GM18502 (cell line): ENCODE measurements around the gene PORCN.

Source experiments
- ATAC-seq: cut with Tn5 transposase; IDR thresholded peaks from one replicate; pipeline ENCODE4 v1.9.1; 2021; ENCODE audit warnings: mild to moderate bottlenecking; ENCODE audit not compliant: unreplicated experiment, poor library complexity

Gene PORCN

DNA sequence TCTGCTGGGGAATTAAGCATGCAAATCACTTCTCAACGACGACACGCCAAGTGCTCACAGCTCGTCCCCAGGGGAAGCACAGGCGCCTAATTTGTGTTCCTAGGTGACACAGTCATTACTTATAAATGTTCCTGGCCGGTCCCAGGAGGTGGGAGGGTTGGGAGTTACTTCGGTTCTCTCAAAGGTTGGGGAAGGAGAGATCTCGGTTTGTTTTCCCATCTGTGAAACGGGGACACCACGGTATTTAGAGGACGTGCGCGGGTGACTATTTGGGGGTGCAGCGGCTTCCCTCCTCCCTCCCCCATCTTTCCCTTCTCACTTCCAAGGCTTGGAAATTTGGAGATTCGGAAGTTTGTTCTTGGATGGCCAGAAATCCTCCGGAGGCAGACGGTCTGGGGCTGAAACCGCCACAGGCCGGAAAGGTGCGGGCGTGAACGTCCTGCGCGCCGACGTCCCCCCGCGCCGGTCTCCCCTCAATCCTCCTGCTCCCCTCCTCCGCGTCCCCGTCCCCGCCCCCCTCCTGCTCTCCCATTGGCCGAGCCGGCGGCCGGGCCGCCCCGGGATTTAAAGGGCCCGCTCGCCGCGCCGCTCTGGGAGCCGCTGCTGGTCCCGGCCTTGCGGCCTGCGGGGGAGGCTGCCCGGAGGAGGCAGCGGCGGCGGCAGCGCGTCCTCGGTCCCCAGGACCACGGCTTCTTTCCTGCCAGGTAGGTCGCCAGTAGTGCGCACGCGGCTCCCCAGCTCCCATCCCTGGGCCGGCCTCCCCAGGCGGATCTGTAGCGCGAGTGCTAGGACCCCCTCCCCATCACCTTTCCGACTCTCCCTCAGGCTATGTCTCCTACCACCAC, at the start of gene PORCN:
Gene PORCN (plus strand): TSS at position 593 of the 845 bp plus-strand sequence. CDS start 829 bp downstream, outside the sequence.
- peak; percentile 76 for ATAC-seq

GRCh38 chrX:48459483-48459882, 49.3 kb upstream of the PORCN start:
- no peak for ATAC-seq

GRCh38 chrX:48460031-48460430, 48.8 kb upstream of the PORCN start:
- ATAC-seq, result no peak

DNA sequence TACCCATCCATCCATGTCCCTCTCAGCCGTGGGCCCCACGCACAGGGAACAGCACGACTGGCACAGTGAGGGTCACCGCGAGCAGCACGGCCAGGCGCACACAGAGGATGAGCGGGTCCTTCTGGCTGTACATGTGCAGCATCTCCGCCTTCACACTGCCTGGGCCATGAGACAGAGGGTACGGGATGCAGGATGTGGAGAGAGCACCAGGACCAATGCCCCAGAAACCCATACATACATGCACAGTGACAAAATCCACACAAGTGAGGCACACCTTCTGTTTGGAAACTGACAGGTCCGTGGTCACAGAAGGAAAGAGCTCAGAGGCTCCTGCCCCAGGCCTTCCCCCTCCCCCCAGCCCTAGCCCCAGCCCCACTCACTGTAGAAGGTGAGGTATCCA, 48.2 kb upstream of the PORCN start:
- ATAC-seq, result no peak

- ATAC-seq, result no peak
Measured at GRCh38 chrX:48461830-48462229, 47.0 kb upstream of the PORCN start.

- no peak for ATAC-seq
Measured at GRCh38 chrX:48465336-48465933, 43.4 kb upstream of the PORCN start.

GRCh38 chrX:48466696-48467095, 42.1 kb upstream of the PORCN start:
- no peak for ATAC-seq

DNA sequence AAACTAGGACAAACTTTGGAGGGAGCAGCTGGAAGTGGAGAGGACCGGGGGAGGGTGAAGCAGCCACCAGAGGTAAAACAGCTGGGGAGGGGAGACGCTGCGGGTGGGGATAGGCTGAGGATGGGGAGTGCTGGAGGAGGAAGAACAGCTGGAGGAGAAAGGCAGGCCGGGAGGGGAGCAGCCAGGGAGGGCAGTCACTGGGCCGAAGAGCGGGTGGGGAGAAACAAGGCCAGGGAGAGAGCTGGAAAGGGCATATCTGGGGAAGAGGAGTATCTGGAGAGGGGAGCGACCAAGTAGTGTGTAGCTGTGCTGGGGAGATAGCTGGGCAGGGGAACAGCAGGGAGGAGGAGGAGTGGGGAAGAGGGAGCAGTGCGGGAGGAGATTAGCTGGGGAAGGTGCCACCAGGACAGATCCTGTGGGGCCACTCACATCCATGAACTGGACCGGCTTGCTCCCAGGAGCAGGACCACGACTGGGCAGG, 41.5 kb upstream of the PORCN start:
- ATAC-seq, result no peak

GRCh38 chrX:48468247-48468671, 40.5 kb upstream of the PORCN start:
- ATAC-seq, result no peak

- peak; percentile 46 for ATAC-seq
Measured at GRCh38 chrX:48468693-48469691, 39.8 kb upstream of the PORCN start.

- no peak for ATAC-seq
Measured at GRCh38 chrX:48470110-48470832, 38.5 kb upstream of the PORCN start, which contains the start of gene SLC38A5. Gene SLC38A5, minus strand, starts transcription at chrX:48470260. Its CDS starts 2,336 bp downstream, at chrX:48467924.

- no peak for ATAC-seq
Measured at GRCh38 chrX:48470833-48471118, 38.0 kb upstream of the PORCN start.

DNA sequence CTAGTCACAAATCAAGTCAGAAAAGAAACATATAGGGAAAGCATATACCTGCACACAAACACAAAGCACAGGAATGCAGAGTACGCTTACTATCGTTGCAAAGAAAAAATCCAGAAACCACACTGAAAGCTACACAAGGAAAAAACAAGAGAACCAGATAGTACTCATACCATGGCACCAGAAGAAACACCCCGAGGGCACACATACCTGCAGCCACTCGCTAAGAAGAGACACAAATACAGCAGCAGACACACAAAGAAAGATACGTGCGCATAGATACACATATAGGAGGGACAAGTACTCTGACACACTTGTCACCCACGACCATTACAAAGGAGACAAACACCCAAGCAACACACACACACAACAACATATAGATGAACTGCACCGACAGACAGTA, 37.3 kb upstream of the PORCN start:
- no peak for ATAC-seq

- ATAC-seq, result no peak
Measured at GRCh38 chrX:48472225-48472624, 36.6 kb upstream of the PORCN start.

GRCh38 chrX:48472851-48473703, 35.7 kb upstream of the PORCN start:
- no peak for ATAC-seq

DNA sequence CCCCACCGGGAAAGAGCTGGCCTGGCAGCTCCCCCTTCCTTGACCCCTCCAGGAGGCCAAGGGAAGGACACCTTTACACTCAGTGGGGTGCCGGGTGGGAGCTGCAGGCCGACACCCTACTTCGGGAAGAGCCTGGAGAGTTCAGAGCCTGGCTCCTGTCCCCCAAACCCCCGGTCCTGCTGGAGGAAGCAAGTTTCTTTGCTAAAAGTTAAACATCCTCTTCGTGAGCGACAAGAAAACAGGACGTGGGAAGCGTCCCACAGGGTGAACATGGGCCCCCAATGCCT, 35.1 kb upstream of the PORCN start:
- ATAC-seq, result no peak

DNA sequence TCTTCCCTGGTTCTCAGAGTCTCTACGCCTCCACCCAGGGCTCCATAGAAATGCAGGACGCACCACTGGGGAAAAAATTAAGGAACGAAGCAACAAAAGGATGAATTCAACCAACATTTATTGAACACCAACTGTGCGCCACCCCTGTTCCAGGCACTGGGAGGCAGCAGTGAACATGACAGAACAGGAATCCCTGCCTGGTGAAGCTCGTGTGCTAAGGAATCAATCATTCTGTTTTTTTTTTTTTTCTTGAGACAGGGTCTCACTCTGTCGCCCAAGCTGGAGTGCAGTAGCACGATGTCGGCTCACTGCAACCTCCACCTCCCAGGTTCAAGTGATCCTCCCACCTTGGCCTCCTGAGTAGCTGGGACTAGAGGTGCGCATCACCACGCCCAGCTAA, 34.7 kb upstream of the PORCN start:
- no peak for ATAC-seq

- ATAC-seq, result no peak
Measured at GRCh38 chrX:48474581-48474980, 34.2 kb upstream of the PORCN start.

DNA sequence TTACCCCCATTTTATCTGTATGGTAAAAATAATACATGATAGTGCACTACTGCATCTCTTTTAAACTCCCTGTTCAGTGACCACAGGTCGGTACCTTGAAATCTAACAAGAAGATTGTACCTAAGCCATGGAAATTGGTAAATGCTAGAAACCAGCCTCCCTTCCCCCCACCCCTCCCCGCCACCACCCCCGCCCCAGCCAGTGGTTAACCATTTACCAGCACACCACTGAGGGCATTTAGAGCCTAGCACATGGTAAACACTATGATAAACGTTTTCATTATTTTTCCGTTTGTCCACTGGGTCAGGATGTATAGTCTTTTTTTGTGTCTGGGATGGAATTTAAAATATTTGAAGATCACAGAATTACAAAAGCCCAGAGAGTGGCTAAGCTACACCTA, 33.5 kb upstream of the PORCN start:
- no peak for ATAC-seq
